ENCODE measurements around the gene C3AR1.

- TF ChIP-seq, protein P1, sequence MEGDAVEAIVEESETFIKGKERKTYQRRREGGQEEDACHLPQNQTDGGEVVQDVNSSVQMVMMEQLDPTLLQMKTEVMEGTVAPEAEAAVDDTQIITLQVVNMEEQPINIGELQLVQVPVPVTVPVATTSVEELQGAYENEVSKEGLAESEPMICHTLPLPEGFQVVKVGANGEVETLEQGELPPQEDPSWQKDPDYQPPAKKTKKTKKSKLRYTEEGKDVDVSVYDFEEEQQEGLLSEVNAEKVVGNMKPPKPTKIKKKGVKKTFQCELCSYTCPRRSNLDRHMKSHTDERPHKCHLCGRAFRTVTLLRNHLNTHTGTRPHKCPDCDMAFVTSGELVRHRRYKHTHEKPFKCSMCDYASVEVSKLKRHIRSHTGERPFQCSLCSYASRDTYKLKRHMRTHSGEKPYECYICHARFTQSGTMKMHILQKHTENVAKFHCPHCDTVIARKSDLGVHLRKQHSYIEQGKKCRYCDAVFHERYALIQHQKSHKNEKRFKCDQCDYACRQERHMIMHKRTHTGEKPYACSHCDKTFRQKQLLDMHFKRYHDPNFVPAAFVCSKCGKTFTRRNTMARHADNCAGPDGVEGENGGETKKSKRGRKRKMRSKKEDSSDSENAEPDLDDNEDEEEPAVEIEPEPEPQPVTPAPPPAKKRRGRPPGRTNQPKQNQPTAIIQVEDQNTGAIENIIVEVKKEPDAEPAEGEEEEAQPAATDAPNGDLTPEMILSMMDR (IDR thresholded peaks at IDR 0.05) = no peak
- TF ChIP-seq POLR2A (IDR thresholded peaks at IDR 0.05) = no peak
These were observed 30.6 kb downstream of the C3AR1 start for GRCh38 chr12:8035440-8036010.

Measured in body of pancreas (tissue), 4 donors.